ENCODE measurements around the gene RUNX3.

RUNX3 gene

DNA sequence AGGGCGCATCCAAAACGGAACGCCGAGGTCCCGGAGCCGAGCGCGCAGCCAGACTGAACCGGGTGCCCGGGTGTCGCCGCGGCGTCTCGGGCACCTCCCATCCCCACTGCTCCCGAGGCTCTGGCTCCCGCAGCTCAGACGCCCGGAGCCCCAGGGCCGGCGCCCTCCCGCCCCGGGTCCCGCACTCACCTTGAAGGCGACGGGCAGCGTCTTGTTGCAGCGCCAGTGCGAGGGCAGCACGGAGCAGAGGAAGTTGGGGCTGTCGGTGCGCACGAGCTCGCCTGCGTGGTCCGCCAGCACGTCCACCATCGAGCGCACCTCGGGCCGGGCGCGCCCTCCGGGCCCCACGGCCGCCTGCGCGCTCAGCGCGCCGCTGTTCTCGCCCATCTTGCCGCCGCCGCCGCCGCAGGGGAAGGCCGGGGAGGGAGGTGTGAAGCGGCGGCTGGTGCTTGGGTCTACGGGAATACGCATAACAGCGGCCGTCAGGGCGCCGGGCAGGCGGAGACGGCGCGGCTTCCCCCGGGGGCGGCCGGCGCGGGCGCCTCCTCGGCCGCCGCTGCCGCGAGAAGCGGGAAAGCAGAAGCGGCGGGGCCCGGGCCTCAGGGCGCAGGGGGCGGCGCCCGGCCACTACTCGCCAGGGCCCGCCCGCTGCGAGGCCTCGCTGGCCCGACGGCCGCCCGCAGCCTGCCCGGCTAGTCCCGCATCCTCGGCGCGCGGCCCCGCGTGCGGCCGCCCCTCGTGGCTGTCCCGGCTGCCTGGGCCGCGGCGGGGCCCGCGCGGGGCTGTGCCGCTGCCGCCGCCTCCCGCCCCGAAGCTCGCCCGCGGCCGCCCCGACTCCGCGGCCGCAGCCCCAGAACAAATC lies 447 bp downstream of the RUNX3 start:
- Histone ChIP-seq H2AFZ (ENCODE audit: low read length) (no peak overlapping the region), H3K27me3 (ENCODE audit: control insufficient read depth in 3 of 3, insufficient read depth in 3 of 3, low read depth in 1 of 3, low read length in 3 of 3) (peaks cover 52 to 98% (median 95%) of the 10 kb centered on the region in 3 experiments), H2BK12ac (ENCODE audit: low read length) (no peak overlapping the region), H3K4me1 (ENCODE audit: control insufficient read depth in 2 of 2, insufficient read depth in 1 of 2, low read depth in 1 of 2, low read length in 2 of 2) (peaks cover 0 to 17% of the 10 kb centered on the region in 2 donors), H2BK5ac (ENCODE audit: low read length) (no peak overlapping the region), H2BK15ac (ENCODE audit: low read length) (no peak overlapping the region), H3K23ac (ENCODE audit: low read depth, low read length, poor library complexity) (no peak overlapping the region), H3K79me1 (ENCODE audit: low read depth, low read length) (no peaks in the 10 kb centered on the region), H2BK120ac (ENCODE audit: low read depth, low read length) (no peak overlapping the region), H3K4ac (ENCODE audit: low read length) (no peak overlapping the region), H3K9ac (ENCODE audit: low read depth, low read length, poor library complexity) (no peak overlapping the region), H3K4me2 (ENCODE audit: insufficient read depth, low read length, poor library complexity, severe bottlenecking) (peak overlapping the region; percentile 55), H3K14ac (ENCODE audit: low read length) (no peak overlapping the region), H3K9me3 (replicated peaks in 1 of 2; ENCODE audit: control insufficient read depth in 2 of 2, insufficient read depth in 1 of 2, low read depth in 1 of 2, low read length in 2 of 2) (peaks cover 0 to 5% of the 10 kb centered on the region in 2 donors), H3K36me3 (replicated peaks in 1 of 2; ENCODE audit: control insufficient read depth in 2 of 2, insufficient read depth in 2 of 2, low read length in 2 of 2) (no peaks in the 10 kb centered on the region), H2AK5ac (ENCODE audit: low read depth, low read length) (peak overlapping the region; percentile 30), H3K27ac (replicated peaks; ENCODE audit: low read length) (no peak overlapping the region), H3K18ac (ENCODE audit: low read length) (peak overlapping the region; percentile 46), H4K91ac (ENCODE audit: low read depth, low read length, poor library complexity) (no peak overlapping the region), H4K8ac (ENCODE audit: low read depth, low read length) (no peak overlapping the region), H3K4me3 (ENCODE audit: low read length in 2 of 2) (peak overlapping the region in 1 of 2 donors; percentile 38)
- peak; percentile 41 for DNase-seq (ENCODE audit: low spot score)
- no CpG with 5 or more reads among the region's 129 CpGs for WGBS, 2 donors (ENCODE audit: extremely low coverage in 2 of 2, insufficient read length in 2 of 2, insufficient replicate concordance in 1 of 2)

GRCh38 chr1:24928689-24929397 lies 1.2 kb downstream of the RUNX3 start:
- Histone ChIP-seq H3K27ac (replicated peaks; ENCODE audit: low read length) (no peak overlapping the region), H2AK5ac (ENCODE audit: low read depth, low read length) (peak overlapping the region; percentile 30), H3K4me3 (ENCODE audit: low read length in 2 of 2) (no peak overlapping the region), H3K23ac (ENCODE audit: low read depth, low read length, poor library complexity) (no peak overlapping the region), H3K27me3 (ENCODE audit: control insufficient read depth in 3 of 3, insufficient read depth in 3 of 3, low read depth in 1 of 3, low read length in 3 of 3) (peaks cover 48 to 95% (median 91%) of the 10 kb centered on the region in 3 experiments), H3K4me2 (ENCODE audit: insufficient read depth, low read length, poor library complexity, severe bottlenecking) (peak overlapping the region; percentile 29), H3K4ac (ENCODE audit: low read length) (no peak overlapping the region), H4K91ac (ENCODE audit: low read depth, low read length, poor library complexity) (no peak overlapping the region), H2BK15ac (ENCODE audit: low read length) (no peak overlapping the region), H3K4me1 (ENCODE audit: control insufficient read depth in 2 of 2, insufficient read depth in 1 of 2, low read depth in 1 of 2, low read length in 2 of 2) (peaks cover 0 to 12% of the 10 kb centered on the region in 2 donors), H3K9me3 (replicated peaks in 1 of 2; ENCODE audit: control insufficient read depth in 2 of 2, insufficient read depth in 1 of 2, low read depth in 1 of 2, low read length in 2 of 2) (peaks cover 0 to 2% of the 10 kb centered on the region in 2 donors), H4K8ac (ENCODE audit: low read depth, low read length) (no peak overlapping the region), H3K9ac (ENCODE audit: low read depth, low read length, poor library complexity) (no peak overlapping the region), H2BK12ac (ENCODE audit: low read length) (no peak overlapping the region), H2BK120ac (ENCODE audit: low read depth, low read length) (no peak overlapping the region), H3K79me1 (ENCODE audit: low read depth, low read length) (no peaks in the 10 kb centered on the region), H3K18ac (ENCODE audit: low read length) (peak overlapping the region; percentile 46), H3K14ac (ENCODE audit: low read length) (no peak overlapping the region), H3K36me3 (replicated peaks in 1 of 2; ENCODE audit: control insufficient read depth in 2 of 2, insufficient read depth in 2 of 2, low read length in 2 of 2) (no peaks in the 10 kb centered on the region), H2AFZ (ENCODE audit: low read length) (no peak overlapping the region), H2BK5ac (ENCODE audit: low read length) (no peak overlapping the region)
- peak; percentile 44 for DNase-seq (ENCODE audit: low spot score)
- no CpG with 5 or more reads among the region's 48 CpGs for WGBS, 2 donors (ENCODE audit: extremely low coverage in 2 of 2, insufficient read length in 2 of 2, insufficient replicate concordance in 1 of 2)

GRCh38 chr1:24927988-24928688 lies 1.9 kb downstream of the RUNX3 start:
- Histone ChIP-seq H3K23ac (ENCODE audit: low read depth, low read length, poor library complexity) (no peak overlapping the region), H3K79me1 (ENCODE audit: low read depth, low read length) (no peaks in the 10 kb centered on the region), H3K4ac (ENCODE audit: low read length) (no peak overlapping the region), H3K27ac (replicated peaks; ENCODE audit: low read length) (no peak overlapping the region), H2AFZ (ENCODE audit: low read length) (no peak overlapping the region), H3K9ac (ENCODE audit: low read depth, low read length, poor library complexity) (no peak overlapping the region), H2BK120ac (ENCODE audit: low read depth, low read length) (no peak overlapping the region), H4K91ac (ENCODE audit: low read depth, low read length, poor library complexity) (no peak overlapping the region), H3K4me1 (ENCODE audit: control insufficient read depth in 2 of 2, insufficient read depth in 1 of 2, low read depth in 1 of 2, low read length in 2 of 2) (peaks cover 0 to 12% of the 10 kb centered on the region in 2 donors), H3K4me2 (ENCODE audit: insufficient read depth, low read length, poor library complexity, severe bottlenecking) (no peak overlapping the region), H2AK5ac (ENCODE audit: low read depth, low read length) (no peak overlapping the region), H3K14ac (ENCODE audit: low read length) (no peak overlapping the region), H3K18ac (ENCODE audit: low read length) (no peak overlapping the region), H4K8ac (ENCODE audit: low read depth, low read length) (no peak overlapping the region), H2BK12ac (ENCODE audit: low read length) (no peak overlapping the region), H3K4me3 (ENCODE audit: low read length in 2 of 2) (no peak overlapping the region), H3K27me3 (ENCODE audit: control insufficient read depth in 3 of 3, insufficient read depth in 3 of 3, low read depth in 1 of 3, low read length in 3 of 3) (peaks cover 42 to 95% (median 84%) of the 10 kb centered on the region in 3 experiments), H2BK15ac (ENCODE audit: low read length) (no peak overlapping the region), H3K9me3 (replicated peaks in 1 of 2; ENCODE audit: control insufficient read depth in 2 of 2, insufficient read depth in 1 of 2, low read depth in 1 of 2, low read length in 2 of 2) (peaks cover 0 to 2% of the 10 kb centered on the region in 2 donors), H2BK5ac (ENCODE audit: low read length) (no peak overlapping the region), H3K36me3 (replicated peaks in 1 of 2; ENCODE audit: control insufficient read depth in 2 of 2, insufficient read depth in 2 of 2, low read length in 2 of 2) (no peaks in the 10 kb centered on the region)
- WGBS, 2 donors (ENCODE audit: extremely low coverage in 2 of 2, insufficient read length in 2 of 2, insufficient replicate concordance in 1 of 2): no CpG with 5 or more reads among the region's 15 CpGs
- DNase-seq (ENCODE audit: low spot score): peak; percentile 46
